HuH-7.5 (cell line): ENCODE data around the gene CAPN12.

Source experiments
- DNase-seq: peaks from one replicate; pipeline ENCODE4 v3.0.0; 2011; ENCODE audit warnings: low spot score

Gene CAPN12

DNA sequence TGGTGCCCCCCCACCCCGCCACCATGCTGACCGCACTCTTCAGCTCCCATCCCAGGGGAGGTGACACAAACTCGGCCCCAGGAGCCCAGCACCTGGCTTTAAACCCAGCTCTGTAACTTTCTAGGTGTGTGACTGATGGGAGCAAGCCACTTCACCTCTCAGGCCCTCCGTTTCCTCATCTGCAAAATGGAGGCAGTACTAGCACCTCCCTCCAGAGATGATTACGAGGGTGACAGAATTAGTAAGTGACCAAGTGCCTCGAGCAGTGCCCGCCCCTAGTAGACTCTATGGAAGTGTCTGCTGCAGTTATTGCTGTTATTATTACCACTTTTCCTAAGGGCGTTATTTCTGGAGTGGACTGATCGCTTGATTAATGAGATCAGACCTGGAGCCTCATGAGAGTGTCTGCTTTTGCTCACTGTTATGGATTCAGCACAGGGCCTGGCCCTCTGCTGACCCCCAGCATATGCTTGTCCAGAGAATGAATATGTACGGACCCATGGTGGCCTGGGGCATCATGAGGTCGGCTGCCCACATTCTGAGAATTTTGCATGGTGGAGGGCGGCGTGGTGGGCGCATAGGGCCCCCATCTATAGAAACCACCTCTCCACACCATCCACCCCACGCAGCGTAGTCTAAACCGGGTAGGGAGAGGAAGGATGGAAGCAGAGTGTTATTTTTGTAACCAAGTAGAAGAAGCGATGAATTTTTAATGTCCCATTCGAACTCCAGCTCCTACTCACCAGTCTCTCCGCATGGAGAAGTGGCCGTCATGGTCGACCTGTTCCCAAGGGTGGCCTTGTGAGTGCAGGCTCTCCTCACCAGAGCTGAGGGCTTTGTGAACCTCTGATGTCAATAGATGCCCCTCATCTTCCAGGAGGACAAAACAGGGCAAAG is 48.2 kb downstream of the CAPN12 start:
- no peak for DNase-seq

DNA sequence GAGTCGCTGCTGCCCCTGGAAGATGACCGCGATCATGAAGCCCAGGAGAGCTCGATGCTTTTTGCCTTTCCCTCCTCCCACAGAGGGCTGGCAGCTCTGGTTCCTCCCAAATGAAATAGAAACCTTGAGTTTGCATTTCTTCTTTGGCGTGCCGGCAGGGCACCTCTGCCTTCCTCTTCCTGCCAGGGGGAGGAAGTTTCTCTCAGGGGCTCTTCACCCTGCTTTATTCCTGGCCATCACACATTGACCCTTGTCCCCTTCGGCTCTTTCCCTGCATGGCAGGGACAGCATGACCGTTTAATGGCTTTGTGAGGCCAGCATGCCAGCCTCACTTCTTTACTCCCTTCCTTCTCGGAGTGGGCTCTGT is 49.0 kb downstream of the CAPN12 start:
- DNase-seq = no peak

DNA sequence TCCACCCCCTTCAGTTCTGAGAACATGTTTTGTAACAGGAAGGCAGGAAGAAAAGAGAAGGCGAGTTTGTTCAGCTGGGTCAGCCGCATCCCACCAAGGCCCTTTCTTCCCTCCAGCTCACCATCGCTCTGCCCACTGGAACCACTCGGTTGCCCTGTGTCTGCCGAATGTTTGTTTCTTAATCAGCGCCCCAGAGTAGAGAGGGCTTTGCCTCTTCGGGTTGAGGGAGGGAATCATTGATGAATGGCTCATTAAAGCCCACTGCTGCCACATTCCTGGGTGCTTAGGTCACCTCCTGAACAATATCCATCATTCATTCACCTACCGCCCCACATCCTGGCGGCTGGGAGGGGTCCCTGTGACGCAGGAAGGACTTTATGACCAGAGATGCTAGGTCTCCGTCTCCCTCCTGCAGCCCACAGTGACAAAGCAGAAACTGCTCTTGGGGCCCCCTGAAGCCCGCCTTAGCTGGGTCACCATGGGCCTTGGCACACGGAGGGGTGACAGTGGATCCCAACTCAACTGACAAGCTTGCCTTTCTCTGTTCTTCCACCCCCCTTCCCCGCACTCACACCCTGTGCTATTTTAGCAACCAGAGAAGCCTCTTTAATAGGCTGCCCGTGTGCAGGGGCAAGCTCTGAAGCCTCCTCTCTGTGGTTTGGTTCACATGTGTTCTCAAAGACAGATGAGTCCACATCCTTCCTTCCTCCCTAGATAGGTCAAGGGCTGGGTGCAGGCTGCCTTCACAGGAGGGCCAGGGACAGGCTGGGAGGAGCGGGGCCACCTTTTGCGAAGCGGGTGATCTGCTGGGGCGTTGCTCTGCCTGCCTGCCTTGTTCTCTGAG is 50.7 kb downstream of the CAPN12 start:
- DNase-seq = no peak

DNA sequence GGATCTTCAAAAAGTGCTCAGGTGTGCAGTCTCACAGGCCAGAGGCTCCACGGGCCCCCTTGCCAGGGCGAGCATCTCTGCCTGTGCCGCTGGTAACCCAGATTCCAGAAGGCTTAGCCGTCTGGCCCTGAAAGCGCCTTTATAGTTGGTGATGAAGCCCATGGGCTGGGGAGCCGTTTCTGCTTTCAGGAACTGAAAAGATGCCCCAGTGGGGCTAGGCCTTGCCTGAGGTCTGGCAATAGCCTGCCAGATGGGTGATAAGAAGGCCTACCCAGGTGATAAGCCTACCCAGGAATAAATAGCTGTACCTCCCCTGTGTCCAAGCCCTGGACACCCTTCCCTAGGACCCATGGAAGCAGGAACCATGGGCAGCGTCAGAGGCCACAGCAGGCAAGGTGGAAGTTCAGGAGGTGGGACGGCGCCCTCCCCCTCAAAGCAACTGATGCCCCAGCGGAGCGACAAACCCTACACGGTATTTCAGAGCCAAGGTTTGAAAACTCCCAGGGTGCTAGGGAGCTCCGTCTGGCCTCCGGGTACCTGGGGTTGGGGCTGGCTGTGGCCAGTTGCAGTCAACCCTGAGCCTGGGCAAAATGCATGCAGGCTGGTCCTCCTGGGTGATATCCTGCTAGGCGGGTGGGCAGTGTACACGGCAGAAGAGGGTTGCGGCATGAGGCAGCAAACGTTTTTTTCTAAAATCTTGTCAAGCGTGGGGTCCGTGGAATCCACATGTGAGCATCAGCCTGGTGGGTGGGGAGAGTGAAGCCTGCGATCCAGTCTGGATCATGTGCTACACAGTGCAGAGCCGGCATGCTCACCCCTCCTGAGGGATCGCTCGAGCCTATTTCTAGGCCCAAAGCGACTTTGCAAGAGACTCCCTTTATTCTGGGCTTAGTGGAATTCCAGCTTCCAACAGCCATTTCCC is 51.6 kb downstream of the CAPN12 start:
- DNase-seq = no peak

DNA sequence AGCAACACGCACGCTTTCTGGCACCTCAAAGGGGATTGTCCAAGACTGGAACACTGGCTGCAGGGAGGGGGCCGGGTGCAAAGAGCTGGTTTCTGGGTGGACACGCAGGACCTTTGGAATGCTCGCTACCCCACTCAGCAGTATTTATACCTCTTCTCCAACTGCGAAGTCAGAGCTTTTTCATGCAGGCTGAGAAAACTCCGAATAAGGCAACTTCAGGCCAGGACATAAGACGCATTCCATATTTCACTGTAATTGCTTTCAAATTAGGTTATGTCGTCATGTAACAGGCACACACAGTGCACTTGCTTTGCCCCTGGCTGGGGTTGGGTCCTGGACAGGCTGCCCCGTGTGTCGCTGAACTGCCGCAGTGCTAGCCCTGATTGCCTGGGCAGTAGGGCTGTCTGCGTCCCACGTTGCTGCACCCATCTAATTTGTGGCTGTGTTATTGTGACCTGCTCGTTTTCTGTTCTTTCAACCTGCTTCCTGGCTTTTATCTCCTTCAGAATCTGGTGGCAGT is 52.3 kb downstream of the CAPN12 start:
- no peak for DNase-seq

DNA sequence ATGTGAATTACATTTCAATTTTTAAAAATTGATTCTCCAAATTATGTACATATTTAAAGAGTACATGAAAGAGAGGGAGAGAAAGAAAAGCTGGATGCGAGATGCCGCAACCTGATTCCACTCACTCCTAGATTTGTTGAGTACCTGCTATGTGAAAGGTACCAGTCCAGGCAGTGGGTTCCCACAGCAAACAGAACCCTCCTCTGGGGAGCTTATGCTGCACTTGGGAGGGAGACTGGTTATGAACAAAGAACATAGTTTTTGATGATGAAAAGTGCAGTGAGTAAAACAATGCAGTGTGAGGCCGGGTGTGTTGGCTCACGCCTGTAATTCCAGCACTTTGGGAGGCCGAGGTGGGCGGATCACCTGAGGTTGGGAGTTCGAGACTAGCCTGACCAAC is 53.4 kb downstream of the CAPN12 start:
- DNase-seq = no peak

DNA sequence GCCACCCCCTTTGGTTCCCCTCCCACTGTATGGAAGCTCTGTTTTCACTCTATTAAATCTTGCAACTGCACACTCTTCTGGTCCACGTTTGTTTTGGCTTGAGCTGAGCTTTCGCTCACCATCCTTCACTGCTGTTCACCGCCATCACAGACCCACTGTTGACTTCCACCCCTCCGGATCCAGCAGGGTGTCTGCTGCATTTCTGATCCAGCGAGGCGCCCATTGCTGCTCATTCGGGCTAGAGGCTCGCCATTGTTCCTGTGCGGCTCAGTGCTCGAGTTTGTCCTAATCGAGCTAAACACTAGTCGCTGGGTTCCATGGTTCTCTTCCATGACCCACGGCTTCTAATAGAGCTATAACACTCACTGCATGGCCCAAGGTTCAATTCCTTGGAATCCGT is 54.1 kb downstream of the CAPN12 start:
- no peak for DNase-seq

DNA sequence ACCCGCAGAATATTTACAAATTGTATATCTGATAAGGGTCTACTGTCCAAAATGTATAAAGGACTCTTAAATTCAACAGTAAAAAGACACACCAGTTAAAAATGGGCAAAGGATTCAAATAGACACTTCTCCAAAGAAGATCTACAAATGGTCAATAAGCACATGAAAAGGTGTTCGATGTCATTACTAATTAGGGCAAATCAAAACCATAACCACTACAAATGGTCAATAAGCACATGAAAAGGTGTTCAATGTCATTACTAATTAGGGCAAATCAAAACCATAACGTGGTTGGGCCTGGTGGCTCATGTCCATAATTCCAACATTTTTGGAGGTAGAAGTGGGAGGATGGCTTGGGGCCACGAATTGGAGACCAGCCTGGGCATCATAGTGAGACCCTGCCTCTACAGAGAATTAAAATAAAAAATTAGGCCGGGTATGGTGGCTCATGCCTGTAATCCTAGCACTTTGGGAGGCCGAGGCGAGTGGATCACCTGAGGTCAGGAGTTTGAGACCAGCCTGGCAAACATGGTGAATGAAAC is 56.4 kb downstream of the CAPN12 start:
- DNase-seq = no peak

DNA sequence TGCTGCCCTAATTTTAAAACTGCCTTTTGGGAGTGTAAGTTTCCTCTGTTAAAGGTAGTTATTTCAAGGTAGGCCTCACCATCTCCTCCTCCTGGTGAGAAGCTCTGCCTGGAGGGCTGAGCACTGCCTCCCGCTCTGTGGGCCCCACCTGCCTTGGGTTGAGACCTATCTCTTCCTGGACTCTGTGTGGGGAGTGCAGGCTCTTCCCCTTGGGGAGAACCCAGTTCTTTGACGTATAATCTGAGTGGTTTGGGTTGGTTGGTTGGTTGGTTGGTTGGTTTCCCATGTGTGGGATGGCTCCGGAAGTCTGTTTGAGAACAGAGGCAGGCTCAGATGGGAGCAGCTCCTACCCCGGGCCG is 57.8 kb downstream of the CAPN12 start:
- no peak for DNase-seq

DNA sequence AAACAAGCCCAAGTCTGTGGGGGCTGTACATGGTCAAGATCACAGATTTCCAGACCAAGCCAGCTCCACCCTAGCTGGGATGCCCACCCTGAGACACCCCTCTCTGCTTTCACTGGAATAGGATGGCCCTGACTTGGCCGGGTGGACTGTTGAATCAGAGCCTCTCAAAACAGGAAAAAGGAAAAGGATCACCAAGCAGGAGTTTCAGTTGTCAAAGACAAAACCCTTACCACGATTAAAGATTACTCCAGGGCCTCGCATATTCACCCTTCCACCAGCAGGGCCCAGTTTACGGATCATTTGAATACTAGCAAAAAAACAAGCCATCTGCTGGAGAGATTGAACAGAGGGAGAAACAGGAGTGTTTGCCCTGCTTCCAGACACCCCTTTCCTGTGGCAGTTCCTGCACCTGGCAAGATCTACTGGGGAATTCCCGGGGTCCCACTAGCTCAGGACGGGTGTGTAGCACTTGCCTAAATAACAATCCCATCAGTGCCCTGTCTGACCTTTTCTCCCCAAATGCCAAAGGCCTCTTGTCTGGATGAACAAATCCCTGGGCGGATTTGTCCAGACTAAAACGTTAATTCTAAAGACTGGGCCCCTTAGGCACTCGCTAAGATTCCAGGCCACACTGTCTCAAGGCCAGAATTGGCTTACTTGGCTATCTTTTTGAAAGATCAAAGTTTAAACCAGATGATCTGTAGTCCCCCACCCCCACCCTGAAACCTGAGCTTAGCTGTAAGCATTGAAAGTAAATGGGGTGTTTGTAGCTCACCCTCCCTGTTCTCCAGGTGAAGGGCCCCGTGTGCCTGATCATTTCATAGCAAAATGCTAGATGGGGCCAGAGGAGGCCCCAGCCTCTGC is 58.4 kb downstream of the CAPN12 start:
- no peak for DNase-seq

DNA sequence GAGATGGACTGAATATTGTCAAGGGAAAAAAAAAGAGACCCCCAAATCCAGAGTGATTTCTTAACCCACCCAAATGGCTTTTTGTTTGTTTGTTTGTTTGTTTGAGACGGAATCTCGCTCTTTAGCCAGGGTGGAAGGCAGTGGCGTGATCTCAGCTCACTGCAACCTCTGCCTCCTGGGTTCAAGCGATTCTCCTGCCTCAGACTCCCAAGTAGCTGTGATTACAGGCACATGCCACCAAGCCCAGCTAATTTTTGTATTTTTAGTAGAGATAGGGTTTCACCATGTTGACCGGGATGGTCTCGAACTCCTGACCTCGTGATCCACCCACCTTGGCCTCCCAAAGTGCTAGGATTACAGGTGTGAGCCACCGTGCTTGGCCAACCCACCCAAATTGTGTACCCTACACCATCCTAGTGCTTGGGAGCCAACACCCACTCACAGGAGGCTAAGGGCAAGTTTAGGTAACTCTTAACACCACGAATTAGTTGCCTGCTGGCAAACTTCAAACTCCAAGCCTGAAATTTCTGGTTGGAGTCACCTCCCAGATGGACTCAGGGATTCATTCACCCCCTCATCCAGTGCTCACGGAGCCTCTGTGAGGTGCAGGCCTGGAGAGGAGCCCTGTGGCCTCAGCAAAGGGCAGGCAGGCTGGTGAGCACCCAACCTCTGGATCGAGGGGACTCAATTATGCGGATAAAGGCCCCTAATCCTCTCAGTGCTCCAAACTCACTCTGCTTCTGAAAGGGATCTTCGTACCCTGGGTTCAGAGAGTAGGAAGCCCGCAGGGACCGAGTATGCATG is 59.2 kb downstream of the CAPN12 start:
- DNase-seq = no peak

DNA sequence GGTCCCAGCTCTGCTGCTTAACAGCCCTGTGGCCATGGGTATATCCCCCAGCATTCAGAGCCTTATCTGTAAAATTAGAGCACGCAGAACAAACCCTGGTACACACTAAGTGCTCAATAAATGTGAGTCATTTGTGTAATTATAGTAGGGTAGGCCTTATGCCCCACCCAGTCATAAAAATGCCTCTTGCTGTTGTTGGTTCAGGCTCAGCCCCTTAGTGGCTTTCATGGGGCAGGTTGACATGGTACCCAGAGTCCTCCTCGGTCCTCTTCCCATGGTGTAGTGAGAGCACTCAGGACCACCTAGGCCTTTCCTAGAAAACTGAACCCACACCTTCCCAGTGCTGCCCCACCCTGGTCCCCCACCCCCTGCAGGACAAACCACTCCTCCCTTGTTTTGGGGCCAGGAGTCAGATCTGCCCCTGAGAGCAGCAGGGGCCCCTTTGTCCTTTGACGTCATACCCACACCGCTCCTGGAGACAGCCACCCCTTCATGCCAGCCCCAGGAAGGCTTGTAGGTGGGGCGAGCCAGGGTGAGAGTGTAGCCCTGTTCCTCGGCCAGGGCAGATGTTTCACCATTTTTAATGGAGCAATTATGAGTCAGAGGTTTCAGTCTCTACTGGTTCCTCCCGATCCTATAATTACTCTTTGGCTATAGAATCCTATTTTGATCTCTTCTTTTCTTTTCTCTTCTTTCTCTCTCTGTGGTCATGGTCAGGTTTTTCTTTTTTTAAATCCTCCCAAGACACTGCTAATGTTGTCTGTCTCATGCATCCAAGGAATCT is 60.0 kb downstream of the CAPN12 start:
- no peak for DNase-seq

DNA sequence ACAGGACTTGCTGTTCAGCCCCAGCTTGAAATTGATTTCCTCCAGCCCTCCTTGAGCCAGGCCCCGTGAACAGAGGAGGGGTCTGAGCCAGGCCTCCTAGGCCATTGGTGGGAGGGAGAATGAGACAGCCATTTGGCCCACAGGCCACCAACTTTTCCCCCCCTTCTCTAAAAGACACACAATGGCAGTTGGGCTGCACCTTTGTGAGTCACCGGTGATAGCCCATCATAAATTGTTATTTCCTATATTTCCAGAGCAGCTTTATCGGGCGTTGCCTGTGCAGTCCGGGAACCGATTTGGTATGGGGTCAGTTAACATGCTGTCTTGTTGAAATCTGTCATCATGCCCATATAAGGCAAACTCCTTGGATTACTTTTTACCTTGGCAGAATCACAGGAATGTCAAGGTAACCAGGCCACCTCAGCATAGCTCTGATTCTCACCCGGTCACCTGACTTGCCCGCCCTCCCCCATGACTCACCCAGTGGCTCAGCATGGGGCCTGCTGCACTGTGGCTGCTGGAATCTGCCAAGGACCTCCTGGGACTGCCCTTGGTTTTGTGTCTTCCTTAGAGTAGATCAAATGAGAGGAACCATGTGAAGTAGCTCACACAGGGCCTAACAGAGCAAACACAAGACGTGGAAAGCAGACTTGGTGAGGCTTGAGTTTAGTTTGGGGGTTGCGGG is 60.7 kb downstream of the CAPN12 start:
- peak; percentile 71 for DNase-seq

DNA sequence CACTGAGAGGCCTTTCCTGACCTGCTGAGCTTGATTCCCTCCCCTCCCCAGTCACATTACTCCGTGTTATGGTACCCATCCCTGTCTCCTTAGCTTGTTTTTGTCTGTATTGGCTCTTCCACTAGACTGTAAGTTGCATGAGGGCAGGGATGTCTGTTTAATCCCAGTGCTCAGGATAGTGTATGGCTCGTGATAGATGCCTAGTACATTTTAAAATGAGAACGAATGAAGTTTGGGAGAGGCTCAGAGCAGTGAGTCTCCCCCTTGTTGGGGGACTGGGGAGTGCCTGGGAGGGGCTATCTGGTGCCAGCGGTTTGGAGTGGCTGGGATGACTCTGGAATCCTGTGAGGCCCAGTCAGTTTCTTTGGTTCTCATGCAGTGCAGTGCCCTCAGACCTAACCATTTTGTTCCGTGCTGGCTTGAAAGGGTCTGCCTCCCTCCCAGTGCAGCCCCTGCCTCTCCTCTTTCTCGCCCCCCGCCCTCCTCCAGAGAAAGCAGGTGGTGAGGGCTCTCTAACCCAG is 61.3 kb downstream of the CAPN12 start:
- DNase-seq = no peak

DNA sequence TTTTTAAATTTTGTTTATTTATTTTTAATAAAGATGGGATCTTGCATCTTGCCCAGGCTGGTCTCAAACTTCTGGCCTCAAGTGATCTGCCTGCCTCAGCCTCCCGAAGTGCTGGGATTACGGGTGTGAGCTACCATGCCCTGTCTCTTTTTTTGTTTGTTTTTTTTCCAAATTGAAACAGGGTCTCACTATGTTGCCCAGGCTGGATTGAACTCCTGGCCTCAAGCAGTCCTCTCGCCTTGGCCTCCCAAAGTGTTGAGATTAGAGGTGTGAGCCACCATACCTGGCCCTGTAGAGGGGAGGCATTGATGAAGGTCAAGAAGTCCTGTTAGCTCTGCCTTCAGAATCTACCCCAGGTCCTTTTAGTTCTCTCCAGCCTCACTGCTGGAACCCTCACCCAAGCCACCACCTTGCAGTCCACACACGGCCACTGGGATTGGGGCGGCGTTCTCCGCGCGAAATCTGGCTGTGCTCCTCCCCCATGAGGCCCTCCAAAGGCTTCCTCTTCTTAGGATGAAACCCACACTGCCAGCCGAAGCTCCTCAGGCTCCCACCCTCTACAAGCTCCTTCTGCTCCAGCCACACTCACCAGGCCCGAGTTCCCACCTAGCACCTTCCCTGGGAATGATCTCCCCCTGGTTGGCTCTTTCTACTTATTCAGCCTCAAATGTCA is 61.9 kb downstream of the CAPN12 start:
- DNase-seq = no peak
